GM06990 (cell line): ENCODE measurements around the gene CFAP69.

ENCODE experiments used
- DNase-seq: peaks from one replicate; pipeline ENCODE4 v3.0.0-alpha.2; 2011; ENCODE audit not compliant: insufficient read length; ENCODE audit errors: extremely low read depth
- H3K27me3 ChIP-seq: replicated peaks from 2 replicates; pipeline ENCODE4 v1.6.0; 2011; ENCODE audit warnings: low read length; ENCODE audit not compliant: control insufficient read depth, insufficient read depth
- H3K36me3 ChIP-seq: 2 replicates; pipeline ENCODE4 v1.5.1; 2011; ENCODE audit warnings: low read length; ENCODE audit not compliant: control insufficient read depth, insufficient read depth
- H3K4me3 ChIP-seq: replicated peaks from 2 replicates; pipeline ENCODE4 v1.5.1; 2011; ENCODE audit warnings: low read depth, mild to moderate bottlenecking, control low read depth, low read length
- TF ChIP-seq, protein P1 (sequence below): IDR thresholded peaks from 2 replicates; pipeline ENCODE4 v1.5.1; 2011; ENCODE audit warnings: low read length, control low read depth, mild to moderate bottlenecking, inconsistent platforms; ENCODE audit not compliant: insufficient read depth, poor library complexity, severe bottlenecking

The CFAP69 gene

GRCh38 chr7:90210475-90210874, 34.5 kb upstream of the CFAP69 start:
- H3K4me3 ChIP-seq: no peak overlapping the region
- H3K27me3 ChIP-seq: no peaks in the 10 kb centered on the region; the same call in 1 of the 2 replicates
- TF ChIP-seq, protein P1, sequence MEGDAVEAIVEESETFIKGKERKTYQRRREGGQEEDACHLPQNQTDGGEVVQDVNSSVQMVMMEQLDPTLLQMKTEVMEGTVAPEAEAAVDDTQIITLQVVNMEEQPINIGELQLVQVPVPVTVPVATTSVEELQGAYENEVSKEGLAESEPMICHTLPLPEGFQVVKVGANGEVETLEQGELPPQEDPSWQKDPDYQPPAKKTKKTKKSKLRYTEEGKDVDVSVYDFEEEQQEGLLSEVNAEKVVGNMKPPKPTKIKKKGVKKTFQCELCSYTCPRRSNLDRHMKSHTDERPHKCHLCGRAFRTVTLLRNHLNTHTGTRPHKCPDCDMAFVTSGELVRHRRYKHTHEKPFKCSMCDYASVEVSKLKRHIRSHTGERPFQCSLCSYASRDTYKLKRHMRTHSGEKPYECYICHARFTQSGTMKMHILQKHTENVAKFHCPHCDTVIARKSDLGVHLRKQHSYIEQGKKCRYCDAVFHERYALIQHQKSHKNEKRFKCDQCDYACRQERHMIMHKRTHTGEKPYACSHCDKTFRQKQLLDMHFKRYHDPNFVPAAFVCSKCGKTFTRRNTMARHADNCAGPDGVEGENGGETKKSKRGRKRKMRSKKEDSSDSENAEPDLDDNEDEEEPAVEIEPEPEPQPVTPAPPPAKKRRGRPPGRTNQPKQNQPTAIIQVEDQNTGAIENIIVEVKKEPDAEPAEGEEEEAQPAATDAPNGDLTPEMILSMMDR: no peak
- DNase-seq: no peak
- no peaks in the 10 kb centered on the region for H3K36me3 ChIP-seq

DNA sequence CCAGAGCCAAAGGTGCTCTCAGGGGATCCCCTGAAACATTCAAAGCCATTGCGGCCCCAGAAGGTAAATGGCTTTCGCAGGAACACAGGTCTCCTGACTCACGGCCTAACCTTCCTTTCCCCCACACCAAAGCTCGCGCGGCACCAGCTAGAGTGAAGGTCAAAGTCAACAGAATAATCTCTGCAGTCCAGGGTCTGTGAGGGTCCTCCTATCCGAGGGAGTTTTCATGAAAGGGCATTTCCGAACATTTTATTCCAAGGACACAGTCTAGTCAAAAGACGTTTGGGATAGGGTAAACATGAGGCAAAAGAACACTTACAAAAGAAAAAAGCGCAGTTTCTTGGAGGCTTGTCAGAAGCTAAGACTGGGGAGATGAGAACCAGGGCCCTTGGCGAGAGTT, 34.0 kb upstream of the CFAP69 start:
- TF ChIP-seq, protein P1: no peak
- no peak overlapping the region for H3K4me3 ChIP-seq
- H3K36me3 ChIP-seq: no peaks in the 10 kb centered on the region
- no peaks in the 10 kb centered on the region; the same call in 1 of the 2 replicates for H3K27me3 ChIP-seq
- no peak for DNase-seq

GRCh38 chr7:90211391-90212148, 33.4 kb upstream of the CFAP69 start, which contains the start of gene STEAP2:
Gene STEAP2, plus strand, starts transcription at chr7:90211740. Its CDS starts 13,343 bp downstream, at chr7:90225083.
- Histone ChIP-seq H3K36me3 (no peaks in the 10 kb centered on the region), H3K4me3 (no peak within 1 kb of the TSS), H3K27me3 (no peaks in the 10 kb centered on the region; the same call in 1 of the 2 replicates)
- TF ChIP-seq, protein P1: no peak
- peak; percentile 72 for DNase-seq

GRCh38 chr7:90212149-90212495, 32.9 kb upstream of the CFAP69 start:
- Histone ChIP-seq H3K27me3 (no peaks in the 10 kb centered on the region; the same call in 1 of the 2 replicates), H3K4me3 (no peak overlapping the region), H3K36me3 (no peaks in the 10 kb centered on the region)
- TF ChIP-seq, protein P1: no peak
- DNase-seq: no peak

DNA sequence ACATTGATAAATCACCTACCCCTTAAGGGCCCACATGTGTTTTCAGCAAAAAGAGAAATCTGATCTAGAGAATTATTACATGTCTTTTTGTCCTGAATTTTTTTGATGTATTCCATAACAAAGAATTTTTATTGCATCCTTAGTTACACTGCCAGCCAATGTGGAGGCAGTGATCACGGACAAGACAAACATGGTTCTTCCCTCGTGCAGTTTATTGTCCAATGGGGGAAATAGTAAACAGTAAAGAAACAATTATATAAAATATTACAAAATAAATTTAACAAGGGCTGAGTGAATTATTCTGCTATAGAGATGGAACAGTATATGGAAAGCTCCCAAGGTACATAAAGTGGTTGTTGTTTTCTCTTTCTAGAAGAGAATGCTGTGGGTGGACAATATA, 31.5 kb upstream of the CFAP69 start:
- DNase-seq: no peak
- TF ChIP-seq, protein P1: no peak
- Histone ChIP-seq H3K27me3 (no peaks in the 10 kb centered on the region; the same call in 1 of the 2 replicates), H3K36me3 (no peaks in the 10 kb centered on the region), H3K4me3 (no peak overlapping the region)
